GM21360 (cell line): ENCODE data around the gene CASKIN2.
"Not testable (repeated sequence)": the region's sequence is repeated elsewhere in the genome, so short reads cannot be mapped to it uniquely, and the experiment has no call there.

Experiments used
- ATAC-seq: cut with Tn5 transposase; IDR thresholded peaks from one replicate; pipeline ENCODE4 v1.9.1; 2021; ENCODE audit warnings: mild to moderate bottlenecking, moderate library complexity; ENCODE audit not compliant: unreplicated experiment

The CASKIN2 gene

DNA sequence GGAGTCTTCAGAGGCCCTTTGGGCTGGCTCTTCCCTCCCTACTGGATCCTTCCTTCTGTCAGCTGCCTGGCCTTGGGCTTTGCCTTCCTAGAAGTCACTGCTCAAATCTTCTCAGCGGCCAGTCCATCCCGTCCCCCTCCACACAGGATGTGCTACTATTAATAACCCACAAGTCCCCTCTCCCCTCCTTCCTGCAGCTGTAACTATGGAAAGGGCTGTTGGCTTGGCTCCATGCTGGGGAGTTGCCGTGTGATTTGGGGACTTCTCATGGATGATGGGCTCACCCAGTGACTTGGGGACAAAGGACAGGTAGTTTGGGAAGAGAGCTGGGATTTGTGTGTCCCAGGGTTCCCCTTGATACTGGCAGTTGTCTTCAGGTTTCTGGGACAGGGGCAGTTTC lies 39.5 kb downstream of the CASKIN2 start:
- no peak for ATAC-seq

- ATAC-seq = no peak
Observed at GRCh38 chr17:75475144-75475835, 40.0 kb downstream of the CASKIN2 start.

GRCh38 chr17:75474736-75475135 lies 40.6 kb downstream of the CASKIN2 start:
- ATAC-seq = no peak

GRCh38 chr17:75473246-75473645 lies 42.1 kb downstream of the CASKIN2 start:
- ATAC-seq = no peak

GRCh38 chr17:75472119-75472518 lies 43.2 kb downstream of the CASKIN2 start:
- no peak for ATAC-seq

DNA sequence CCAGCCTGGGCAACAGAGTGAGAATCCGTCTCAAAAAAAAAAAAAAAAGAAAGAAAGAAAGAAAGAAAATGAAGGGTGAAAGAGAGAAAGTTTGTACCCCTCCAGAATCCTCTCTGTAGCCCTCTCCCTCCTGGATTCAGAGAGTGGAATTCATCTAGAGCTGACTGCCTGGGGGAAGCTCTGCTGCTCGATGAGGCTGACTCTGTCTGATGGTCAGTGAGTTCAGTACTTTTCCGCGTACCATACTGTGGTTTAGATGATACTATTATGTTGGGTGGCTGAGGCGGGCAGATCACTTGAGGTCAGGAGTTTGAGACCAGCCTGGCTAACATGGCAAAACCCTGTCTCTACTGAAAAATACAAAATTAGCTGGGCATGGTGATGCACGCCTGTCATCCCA lies 44.1 kb downstream of the CASKIN2 start:
- no peak for ATAC-seq

DNA sequence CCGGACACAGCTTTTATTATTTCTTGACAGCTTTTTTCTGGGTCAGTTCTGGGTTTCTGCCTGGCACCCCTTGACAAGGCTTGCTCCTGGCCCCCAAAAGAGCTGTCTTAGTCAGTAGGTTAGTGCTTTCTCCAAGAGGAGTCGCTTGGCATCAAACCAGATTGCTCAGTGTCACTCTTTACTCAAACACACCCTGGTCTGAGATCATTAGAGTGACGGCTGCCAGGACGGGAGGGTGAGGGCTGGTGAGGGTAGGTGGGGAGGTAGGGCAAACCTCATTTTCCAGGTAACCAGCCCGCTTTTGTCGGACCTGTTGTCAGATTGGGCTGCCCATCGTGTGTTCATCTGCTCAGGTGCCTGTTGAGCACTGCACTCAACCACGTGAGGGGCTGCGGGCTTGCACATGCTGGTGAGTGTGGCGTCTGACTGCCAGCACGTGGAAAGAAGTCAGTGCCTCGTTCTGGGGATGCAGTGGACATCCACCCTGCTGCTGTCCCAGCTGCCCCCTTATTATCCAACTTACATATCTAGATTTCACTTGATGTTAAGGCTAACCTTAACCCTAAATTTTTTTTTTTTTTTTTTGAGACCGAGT lies 46.5 kb downstream of the CASKIN2 start:
- ATAC-seq = no peak

DNA sequence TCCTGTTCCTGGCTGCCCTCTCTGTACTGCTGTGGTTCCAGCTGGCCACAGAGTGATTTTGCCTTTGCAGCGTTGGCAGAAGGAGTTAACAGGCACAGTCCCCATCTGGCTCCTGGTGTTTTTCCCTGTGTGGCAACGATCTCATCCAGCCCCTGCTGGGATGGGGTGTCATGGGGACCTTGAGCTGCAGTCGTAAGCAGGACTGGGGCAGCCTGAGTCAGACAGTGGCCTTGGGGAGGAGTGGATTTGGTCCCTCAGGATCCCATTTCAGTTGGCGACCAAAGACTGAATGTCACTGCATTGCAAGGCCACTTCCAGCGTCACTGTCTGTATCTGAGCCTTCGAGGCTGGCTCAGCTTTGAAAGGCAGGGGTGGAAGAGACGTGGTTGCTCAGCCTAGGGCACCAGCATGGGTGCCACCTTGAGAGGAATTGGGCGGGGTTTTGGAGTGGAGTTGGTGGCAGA lies 47.0 kb downstream of the CASKIN2 start:
- ATAC-seq = no peak

DNA sequence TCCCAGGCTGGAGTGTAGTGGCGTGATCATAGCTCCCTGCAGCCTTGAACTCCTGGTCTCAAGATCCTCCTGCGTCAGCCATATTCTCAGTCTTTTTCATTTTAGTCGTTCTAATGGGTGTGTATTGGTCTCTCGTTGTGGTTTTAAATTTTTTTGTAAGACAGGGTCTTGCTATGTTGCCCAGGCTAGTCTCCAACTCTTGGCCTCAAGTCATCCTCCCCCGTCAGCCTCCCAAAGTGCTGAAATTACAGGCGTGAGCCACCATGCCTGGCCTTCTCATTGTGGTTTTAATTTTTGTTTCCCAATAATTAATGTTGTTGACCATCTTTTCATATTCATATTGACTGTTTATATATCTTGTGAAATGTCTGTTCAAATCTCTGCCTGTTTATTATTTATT lies 50.3 kb downstream of the CASKIN2 start:
- ATAC-seq = no peak

- no peak for ATAC-seq
Observed at GRCh38 chr17:75463603-75464002, 51.7 kb downstream of the CASKIN2 start.

GRCh38 chr17:75460295-75460694 lies 55.0 kb downstream of the CASKIN2 start:
- no peak for ATAC-seq

GRCh38 chr17:75459590-75460267 lies 55.6 kb downstream of the CASKIN2 start:
- no peak for ATAC-seq

DNA sequence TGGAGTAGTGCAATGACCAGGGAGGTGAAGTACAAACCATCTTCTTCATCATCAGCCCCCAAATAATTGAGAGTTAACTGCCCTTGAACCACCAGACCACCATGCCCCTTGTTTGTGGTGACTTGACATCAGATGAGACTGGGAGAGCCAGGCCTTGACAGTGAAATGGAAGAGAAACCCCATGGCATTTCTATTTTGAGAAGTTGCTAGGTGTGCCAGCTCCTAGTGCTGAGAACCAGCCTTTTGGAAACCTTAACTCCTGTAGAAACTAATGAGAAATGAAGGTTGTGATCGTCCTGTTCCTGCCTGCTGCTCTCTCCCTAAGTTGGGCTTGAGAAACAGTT lies 56.1 kb downstream of the CASKIN2 start:
- ATAC-seq = no peak

DNA sequence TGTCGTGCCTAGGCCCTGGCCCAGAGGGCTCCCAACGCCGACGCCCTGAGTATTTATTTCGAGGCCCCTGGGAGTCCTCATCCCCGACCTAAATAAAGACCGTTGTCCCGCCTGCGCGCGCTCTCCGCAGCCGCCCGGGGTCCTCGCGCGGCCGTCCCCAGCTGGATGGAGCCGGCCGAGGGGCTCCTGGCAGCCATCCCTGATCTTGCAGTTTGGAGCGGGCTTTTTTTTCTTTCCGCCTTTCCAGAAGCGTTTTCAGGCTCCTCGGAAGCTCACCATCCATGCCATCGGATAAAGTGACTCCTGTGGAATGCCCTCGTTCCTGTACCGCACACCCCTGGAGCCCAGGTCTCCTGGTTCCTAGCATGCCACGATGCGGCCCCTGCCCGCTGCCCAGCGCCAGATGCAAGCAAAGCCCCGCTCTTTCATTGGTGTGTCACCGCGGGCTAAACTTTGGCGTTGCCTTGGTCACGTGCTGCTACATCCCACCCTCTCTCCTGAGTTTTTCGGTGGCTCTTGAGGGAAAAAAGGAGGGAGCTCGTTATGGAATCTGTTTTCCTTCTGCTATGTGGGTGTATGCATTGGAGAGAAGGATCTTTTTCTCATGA lies 58.2 kb downstream of the CASKIN2 start:
- no peak for ATAC-seq

DNA sequence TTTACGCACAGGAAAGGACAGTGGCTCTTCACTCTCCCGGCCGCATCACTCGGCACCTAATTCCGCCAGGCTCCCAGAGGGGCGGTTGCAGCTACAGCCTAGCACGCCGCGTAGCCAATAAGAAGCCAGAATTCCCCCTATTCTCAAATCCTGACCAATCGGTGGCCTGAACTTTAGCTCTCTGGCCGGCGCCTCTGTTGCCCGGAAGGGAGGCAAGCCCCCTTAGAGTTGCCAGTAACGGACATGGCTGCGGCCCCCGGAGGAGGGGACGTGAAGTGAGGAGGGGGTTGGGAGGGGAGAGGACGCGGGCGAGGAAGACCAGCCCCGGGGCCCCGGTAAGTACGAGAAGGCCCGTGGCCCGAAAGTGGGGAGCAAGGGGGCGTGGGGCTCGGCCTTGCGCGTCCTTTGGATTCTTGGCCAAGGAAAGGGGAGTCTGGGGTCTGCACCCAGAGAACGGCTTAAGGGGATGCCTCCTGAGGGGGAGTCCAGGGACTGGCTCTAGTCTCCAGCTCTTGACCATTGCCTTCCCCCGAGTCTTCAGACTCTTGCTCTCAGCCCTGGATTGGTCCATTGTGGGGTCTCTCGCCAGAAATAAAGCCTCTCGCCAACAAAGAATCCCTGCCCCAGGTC lies 58.8 kb downstream of the CASKIN2 start, which contains the start of gene TMEM94:
TSS of gene TMEM94 (plus strand) at position 219 of the 630 bp plus-strand sequence. CDS start 15,271 bp downstream, outside the sequence.
- peak; percentile 86 for ATAC-seq

DNA sequence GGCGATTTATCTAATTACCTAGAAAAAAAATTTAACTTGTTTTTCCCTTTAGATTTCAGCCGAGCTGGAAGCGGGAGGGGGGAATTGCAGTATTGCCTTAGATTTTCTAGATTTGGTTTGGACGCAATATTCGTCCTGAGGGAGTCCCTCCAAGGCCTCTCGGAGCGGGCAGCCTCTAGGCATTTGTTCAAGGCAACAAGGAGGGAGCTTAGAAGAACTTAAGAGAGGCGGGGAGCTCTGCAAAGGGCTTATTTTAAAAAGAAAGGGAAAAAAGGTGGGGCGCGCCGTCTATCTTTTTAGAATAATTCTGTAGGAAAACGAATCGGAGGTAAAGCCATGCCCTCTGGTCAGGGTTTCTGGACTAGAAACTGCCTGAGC lies 59.3 kb downstream of the CASKIN2 start:
- peak; percentile 5 for ATAC-seq

DNA sequence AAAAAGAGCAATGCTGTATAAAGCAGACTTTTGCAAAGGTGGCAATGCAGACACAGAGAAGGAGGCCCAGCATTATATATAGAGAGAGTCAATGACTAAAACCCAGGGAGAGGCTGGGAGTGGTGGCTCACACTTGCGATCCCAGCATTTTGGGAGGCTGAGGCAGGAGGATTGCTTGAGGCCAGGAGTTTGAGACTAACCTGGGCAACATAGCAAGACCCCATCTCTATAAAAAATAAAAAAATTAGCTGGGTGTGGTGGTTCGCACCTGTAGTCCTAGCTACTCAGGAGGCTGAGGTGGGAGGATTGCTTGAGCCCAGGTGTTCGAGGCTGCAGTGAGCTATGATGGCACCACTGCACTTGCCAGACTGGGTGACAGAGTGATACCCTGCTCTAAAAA lies 60.7 kb downstream of the CASKIN2 start:
- ATAC-seq = not testable (repeated sequence)

DNA sequence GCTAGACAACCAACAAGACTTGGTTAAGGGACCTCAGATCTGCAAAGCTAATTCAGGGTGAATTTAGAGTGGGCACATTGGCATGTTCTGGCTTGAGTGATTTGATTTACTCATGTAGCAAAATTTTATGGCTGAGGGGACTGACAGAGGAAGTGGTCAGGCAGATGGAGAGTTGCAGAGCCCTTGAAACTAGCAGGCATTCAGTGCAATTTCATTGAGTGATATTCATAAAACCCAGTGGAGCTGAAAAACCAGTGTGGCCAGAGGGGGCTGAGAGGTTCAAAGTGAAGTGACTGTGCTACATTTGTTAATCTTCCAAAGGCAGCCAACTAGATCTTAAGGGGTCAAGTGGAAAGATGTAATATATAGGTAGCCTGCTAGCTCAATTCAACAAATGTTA lies 61.1 kb downstream of the CASKIN2 start:
- ATAC-seq = no peak

GRCh38 chr17:75450270-75450669 lies 65.1 kb downstream of the CASKIN2 start:
- ATAC-seq = no peak
